HG02759 (cell line): ENCODE measurements around the gene TTLL4.

ENCODE experiments used
- ATAC-seq: cut with Tn5 transposase; IDR thresholded peaks from one replicate; pipeline ENCODE4 v1.9.1; 2021; ENCODE audit warnings: mild to moderate bottlenecking, moderate library complexity; ENCODE audit not compliant: unreplicated experiment

The TTLL4 gene

DNA sequence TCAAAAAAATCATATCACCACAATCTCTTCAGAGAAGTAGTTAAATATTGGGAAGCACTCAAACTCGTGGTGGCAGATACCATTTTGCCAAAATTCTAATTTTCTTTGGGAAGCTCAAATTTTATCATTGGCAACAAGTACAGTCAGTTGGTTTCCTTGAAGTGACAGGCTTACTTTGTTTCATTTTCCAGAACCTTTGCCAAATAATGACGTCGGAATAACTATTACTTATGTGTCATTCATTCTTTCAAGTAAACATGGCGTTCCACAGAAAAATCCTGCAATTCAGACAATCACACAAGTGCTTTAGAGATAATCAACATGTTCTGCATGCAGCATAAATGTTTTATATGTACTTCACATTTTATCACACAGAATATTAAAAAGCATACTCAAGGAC is 5.4 kb downstream of the TTLL4 start:
- ATAC-seq = no peak

DNA sequence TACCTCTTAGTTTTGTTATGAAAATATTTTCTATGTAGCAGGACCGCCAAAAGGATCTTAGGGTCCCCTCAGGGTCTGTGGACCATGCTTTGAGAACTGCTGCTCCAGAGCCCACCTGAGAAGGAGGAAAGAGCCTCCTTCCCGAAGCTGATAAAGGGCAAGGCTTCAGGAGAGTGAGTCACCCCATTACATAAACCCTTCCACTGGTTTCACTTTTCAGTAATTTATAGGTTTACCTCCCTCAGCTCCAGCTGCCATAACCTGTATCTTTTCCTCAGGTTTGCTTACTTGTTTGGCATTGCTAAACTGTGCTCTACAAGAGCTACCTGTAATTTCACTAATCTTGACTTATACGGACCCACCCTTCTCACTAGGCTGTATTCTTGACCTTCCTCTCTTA is 6.6 kb downstream of the TTLL4 start:
- ATAC-seq = no peak

DNA sequence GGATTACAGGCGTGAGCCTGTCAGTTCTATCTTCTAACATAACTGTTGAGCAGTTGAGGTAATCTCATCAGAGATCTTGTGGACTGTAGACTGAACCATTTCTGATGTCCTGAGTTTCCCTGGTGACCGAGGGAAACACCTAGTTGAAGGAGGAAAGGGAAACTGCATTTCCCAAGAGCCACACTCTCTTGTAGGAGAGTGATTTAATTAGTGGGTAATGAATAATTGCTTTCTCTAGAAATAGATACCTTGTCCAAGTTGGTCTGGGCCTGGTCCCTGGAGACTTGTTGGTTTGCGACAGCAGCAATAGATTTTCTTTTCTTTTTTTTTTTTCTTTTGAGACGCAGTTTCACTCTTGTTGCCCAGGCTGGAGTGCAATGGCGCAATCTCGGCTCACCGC is 7.4 kb downstream of the TTLL4 start:
- ATAC-seq = no peak

DNA sequence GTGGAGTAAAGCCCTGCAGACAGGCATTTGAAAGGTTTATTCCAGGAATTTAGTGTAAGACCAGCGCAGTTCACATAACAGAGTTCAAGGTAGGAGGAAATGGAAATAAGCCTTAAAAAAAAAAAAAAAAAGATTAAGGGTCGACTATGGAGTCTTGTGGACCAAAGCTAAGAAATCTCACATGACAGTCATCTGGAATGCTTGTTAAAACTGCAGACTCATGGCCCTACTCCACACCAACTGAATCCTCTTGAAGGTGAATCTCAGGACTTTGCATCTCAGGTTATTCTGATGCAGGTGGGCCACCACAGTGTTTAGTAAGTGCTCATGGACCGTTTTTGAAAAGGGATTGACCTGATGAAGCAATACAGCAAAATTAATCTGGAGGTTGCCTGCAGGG is 8.8 kb downstream of the TTLL4 start:
- ATAC-seq = no peak

DNA sequence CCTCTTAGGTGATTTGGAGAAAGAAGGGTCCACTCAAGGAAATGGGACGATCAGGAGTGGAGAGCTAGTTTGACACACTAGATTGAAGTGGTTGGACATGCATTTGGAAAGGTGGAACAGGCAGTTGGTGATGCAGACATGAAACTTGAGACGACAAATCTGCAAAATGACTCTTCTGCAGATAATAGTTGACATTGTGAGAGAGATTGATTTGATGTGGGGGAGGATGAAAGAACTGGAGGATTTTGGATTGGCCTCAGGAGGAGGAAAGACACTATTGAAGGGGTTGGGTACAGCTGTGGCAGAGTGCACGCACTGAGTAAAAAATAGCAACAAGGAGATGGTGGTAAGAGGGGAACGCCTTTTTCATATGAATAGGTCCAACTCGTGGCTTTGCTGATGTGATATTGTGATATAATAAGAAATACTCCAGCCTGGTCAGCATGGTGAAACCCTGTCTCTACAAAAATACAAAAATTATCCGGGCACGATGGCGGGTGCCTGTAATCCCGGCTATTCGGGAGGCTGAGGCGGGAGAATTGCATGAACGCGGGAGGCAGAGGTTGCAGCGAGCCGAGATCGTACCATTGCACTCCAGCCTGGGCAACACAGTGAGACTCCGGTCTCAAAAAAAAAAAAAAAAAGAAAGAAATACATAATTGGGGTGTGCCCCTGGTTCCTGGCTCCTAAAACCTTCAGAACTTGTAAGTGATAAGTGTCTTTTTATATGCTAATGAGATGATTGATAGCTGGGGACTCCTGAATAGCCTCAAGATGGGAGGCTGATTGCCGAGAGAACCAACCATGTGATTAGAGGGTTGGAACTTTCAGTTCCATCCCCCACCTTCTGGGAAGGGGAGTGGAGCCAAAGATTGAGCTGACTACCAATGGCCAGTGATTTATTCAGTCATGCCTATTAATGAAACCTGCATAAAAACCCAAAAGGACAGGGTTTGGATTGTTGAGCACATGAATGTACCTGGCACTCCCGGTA is 9.7 kb downstream of the TTLL4 start:
- no peak for ATAC-seq

DNA sequence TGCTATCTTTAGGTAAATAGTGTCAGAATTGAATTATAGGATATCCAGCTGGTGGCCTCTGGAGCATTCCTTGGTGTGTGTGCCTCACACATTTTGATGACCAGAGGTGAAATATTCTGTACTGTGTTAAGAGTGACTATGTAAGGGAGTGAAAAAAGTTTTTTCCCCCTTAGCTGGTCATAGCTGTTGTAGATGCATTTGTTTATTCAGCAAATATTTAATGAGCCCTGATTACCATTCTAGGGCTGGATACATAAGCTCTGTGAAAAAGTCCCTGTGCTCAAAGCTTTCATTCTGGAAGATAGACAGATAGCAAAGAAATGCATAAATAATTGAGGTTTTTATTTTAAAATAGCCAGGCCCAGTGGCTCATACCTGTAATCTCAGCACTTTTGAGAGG is 10.9 kb downstream of the TTLL4 start:
- no peak for ATAC-seq

DNA sequence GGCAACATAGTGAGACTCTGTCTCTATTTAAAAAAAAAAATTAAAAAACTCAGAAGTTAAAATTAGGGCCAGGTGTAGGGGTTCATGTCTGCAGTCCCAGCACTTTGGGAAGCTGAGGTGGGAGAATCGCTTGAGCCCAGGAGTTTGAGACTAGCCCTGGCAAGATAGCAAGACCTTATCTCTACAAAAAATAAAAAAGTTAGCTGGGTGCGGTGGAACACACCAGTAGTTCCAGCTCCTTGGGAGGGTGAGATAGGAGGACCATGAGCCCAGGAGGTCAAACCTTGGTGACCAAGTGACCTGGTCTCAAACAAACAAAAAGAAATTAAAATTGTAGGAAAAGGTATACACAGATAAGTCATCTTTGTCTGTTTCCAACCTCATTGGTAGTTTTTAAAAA is 11.3 kb downstream of the TTLL4 start:
- ATAC-seq = no peak

DNA sequence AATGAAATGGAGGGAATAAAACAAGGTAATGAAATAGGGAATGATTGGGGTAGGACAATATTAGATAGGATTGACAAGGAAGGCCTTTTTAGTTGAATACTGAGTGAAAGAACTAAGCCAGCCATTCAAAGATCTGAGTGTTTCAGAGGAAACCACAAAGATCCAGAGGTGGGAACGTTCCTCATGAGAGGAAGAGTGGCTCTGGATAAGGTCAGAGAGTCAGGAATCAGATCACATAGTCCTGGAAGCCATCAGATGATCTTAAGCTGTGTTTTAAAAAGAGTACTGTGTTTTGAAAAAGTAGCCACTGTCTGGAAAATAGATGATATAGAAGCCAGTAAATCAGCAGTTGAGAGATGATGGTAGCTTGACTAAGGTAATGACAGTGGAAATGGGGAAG is 11.8 kb downstream of the TTLL4 start:
- no peak for ATAC-seq

DNA sequence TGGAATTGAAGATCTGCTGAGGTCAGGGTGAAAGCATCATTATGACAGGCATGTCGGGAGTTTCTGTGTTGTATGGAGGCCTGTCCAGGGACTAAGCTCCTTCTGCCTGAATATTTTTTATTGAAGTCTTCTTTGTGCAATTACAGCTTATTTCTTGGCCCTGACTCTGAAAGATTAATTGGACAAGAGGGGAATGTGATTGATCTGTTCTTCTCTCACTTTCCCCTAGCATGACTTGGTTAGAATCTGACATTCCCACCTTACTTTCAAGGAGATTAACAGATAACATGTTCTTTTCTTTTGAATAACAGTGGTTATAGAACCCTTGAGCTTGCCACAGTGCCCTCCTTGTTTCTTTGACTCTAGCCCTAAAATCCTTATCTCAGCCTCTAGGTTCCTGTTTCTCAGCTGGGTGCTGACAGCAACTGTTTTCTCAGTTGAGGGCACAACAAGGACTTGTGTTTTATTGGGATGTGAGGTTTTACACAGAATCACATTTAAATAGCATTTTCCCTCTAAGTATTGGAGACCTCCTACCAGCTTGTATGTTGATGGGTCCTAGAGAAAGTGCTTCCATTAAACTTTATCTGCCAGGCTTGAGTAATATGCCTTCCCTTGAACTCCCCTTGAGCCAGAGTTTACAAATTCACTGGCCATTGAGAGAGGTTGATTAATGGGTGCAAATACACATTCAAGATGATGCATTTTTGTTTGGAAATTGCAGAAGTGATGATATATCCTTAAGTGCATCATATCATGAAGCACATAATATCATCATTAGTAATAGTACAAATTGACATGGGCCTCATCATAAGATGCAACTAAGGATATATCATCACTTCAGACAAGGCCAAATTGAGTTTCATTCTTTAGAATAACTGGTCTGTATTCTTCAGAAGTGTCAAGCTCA is 12.5 kb downstream of the TTLL4 start:
- ATAC-seq = no peak

DNA sequence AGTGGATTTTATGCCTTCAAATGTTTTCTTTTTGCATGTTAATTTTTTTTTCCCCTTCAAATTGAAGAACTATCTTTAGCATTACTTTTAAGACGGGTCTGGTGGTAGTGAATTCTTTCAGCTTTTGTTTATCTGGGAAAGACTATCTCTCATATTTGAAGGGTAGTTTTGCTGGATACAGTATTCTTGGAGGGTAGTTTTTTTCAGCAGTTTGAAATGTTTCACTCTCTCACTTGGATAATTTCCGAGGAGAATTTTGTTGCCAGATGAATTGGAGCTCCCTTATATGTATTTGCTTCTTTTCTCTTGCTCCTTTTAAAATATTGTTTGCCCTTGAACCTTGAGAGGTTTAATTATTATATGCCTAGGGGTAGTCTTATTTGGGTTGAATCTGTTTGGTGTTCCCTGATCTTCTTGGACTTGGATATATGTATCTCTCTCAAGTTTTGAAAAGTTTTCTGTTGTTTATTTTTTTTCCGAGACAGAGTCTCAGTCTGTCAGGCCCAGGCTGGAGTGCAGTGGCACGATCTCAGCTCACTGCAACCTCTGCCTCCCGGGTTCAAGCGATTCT is 15.5 kb downstream of the TTLL4 start:
- no peak for ATAC-seq

DNA sequence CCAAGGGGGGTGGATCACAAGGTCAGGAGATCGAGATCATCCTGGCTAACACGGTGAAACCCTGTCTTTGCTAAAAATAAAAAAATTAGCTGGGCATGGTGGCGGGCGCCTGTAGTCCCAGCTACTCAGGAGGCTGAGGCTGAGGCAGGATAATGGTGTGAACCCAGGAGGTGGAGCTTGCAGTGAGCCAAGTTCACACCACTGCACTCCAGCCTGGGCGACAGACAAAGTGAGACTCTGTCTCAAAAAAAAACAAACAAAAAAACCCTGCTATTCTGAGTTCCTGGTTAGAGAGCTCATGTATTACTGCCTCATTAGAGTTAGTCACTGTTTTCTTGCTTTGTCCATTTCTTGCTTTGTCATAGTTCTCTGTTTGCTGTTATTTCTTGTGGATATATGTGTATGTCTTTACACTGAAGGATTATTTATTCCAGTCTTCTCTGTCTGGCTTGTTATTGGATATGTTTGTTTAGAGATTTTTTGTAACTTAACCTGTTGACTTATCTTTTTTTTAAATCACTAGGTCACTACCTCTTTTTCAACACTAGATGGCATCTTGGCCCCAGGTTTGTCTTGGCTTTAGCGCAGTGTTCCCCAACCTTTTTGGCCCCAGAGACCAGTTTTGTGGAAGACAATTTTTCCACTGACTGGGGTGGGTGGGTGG is 17.0 kb downstream of the TTLL4 start:
- no peak for ATAC-seq

DNA sequence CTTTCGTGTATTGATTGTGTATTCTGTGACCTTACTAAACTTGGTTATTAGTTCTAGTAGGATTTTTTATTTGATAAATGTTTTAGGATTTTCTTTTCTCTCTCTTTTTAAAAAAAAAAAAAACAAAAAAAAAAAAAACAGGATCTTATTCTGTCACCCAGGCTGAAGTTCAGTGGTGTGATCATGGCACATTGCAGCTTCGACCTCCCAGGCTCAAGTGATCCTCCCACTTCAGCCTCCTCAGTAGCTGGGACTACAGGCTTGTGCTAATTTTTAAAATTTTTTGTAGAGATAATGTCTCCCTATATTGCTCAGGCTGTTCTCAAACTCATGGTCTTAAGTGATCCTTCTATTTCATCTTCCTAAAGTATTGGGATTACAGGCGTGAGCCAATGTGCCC is 19.0 kb downstream of the TTLL4 start:
- no peak for ATAC-seq

DNA sequence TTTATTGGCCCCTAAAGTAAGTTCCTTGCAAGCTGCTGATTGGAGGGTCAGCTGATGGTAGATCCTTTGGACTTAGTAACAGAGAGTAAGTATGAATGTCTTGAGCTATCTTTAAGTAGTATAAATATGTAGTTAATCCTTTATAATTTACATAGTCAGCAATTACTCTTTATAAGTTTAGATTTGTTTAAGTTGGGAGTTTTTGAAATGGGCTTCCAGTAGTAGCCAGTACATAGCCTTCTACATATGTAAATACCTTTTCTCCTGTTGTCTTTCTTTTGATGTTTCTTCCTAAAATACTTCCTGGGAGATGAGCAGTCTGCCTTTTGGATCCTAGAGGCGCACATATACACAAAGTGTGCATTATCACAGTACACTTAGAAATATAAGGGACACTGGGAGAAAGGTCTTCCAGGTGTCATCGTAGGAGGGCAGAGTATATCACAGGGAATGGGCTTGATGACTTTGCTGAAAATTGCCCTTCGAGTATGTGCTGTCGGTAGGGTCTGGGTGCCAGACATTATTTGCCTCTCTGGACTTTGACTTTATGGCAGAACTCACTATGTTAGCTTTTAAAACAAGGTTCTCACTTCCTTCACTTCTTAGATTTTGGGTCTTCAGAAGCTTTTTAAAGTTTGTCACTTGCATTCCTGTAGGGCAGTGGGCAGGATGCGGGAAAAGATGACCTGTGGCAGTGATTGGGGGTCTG is 21.6 kb downstream of the TTLL4 start:
- ATAC-seq = no peak

DNA sequence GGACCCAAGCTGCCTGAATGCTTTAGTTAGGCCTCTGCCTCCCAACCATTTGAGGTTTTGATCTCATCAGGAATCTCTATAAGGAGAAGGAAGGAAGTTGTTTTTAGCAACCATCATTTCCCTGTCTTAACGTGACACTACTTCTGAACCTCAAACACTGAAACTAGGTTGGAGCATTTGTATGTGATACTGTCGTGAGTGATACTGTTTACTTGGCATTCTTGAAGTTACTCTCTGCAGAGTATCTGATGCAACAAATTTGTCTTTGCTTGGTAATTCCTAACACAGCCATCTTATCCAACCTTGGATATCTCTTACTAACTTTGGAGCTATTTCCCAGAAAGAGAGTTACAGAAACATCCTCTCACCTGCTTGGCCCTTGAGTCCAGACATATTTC is 22.1 kb downstream of the TTLL4 start:
- no peak for ATAC-seq

DNA sequence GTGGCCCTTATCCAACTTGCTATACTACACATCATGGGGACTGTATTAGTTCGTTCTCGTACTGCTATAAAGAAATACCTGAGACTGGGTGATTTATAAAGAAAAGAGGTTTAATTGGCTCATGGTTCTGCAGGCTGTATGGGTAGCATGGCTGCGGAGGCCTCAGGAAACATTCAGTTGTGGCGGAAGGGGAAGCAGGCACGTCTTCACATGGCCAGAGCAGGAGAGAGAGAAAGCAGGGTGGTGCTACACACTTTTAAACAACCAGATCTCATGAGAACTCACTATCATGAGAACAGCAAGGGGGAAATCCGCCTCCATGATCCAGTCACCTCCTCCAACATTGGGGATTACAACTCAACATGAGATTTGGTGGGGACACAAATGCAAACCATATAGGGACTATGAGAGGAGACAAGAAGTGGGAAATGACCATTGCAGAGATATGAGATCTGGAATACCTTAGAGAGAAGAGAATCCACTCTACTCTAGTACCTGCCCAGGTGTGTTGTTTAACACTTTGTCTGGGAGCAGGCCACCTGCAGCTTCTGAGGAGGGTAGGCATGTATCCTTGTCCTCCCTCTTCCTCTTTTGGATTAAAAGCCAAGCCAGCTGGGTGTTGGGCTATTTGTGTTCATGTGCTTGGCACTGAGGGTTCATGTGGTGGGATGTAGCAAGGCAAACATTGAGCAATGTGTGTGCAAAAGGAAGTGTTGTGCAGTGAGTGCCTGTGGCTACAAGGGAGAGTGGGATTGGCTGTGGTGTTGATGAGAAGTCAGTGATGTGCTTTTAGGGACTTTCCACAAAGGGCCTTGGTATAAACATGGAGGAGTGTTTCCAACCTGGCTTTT is 22.8 kb downstream of the TTLL4 start:
- ATAC-seq = peak; percentile 80

DNA sequence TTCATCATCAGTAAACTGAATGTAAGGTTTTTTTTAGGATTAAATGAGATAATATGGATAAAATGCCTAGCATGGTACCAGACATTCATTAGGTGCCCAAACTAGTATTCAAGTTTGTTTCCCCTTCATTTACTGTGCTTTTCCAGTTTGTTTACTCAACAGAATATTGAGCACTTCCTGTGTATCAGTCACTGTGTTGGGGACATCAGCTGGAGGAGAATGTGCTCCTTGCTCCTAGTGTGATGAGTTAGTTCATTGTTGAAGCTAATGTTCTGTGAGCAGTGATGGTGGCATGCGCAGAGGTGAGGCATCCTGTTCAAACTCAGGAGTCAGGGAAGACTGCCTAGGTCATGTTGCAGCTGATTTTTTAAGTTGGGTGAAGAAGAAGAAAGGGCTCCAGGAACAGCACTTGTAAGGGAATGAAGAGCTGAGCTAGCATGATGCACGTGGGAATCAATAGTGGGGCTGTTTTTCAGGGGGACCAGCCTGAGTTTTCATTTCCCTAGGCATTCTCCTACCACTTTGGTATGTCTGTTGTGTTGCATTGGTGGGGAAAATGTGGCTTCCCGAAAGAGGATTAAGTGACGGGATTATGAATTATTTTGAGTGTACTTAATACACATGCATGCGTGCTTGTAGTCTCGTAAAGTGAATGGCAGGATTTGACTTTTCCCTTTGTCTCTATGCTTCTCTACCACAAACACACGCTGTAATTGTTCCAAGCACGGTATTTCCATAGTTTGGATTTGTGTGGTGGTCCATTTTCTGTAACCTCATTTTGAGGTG is 23.7 kb downstream of the TTLL4 start:
- no peak for ATAC-seq

DNA sequence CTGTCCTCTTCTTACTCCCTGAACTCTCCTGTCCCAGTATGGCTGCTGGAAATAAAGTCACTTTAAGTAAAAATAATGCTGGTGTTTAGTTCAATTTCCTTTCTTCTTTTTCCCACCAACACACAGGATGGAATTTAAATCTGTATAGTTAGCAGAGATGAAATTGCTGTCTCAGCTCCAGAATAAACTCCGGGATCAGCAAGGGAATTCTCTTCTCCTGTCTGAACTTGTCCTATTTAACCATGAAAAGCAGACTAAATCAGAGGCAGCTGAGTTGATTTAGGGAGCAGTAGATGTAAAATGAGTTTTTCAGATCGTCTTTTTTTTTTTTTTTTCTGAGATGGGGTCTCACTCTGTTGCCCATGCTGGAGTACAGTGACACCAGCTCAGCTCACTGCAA is 25.9 kb downstream of the TTLL4 start:
- ATAC-seq = no peak

DNA sequence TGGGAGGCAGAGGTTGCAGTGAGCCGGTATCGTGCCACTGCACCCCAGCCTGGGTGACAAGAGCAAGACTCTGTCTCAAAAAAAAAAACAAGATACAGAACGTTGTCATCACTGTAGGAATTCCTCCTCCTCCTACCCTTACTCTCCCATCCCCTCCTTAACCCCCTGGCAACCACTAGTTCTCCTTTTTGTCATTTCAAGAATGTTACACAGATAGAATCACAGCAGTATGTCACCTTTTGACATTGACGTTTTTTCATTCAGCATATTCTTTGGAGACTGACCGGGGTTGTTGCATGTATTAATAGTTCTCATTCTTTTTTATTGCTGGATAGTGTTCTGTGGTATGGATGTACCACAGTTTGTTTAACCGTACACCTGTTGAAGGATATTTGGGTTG is 32.4 kb downstream of the TTLL4 start:
- ATAC-seq = no peak

DNA sequence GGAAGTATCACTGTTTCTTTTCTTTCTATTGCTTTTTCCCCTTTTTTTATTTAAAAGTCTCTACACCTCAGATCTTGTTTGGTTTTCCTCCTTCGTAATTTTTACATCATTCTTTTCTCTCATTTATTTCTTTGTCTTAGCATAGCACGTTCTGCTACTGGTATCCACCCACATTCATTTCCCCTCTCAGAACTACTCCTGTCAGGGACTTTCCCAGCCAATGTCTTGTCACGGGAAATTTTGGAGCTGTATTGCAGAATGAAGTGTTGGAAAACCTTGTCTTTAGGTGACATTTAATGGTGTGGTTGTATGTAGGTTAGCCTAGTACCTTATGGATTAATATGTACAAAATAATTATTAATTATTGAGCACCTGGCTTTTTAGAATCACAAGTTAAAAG is 34.0 kb downstream of the TTLL4 start:
- no peak for ATAC-seq
